GM21619 (cell line): ENCODE data around the gene RIMS4.
"Not testable (repeated sequence)": the region's sequence is repeated elsewhere in the genome, so short reads cannot be mapped to it uniquely, and the experiment has no call there.

ENCODE experiments used
- ATAC-seq: cut with Tn5 transposase; IDR thresholded peaks from one replicate; pipeline ENCODE4 v1.9.1; 2021; ENCODE audit not compliant: unreplicated experiment

Gene RIMS4

DNA sequence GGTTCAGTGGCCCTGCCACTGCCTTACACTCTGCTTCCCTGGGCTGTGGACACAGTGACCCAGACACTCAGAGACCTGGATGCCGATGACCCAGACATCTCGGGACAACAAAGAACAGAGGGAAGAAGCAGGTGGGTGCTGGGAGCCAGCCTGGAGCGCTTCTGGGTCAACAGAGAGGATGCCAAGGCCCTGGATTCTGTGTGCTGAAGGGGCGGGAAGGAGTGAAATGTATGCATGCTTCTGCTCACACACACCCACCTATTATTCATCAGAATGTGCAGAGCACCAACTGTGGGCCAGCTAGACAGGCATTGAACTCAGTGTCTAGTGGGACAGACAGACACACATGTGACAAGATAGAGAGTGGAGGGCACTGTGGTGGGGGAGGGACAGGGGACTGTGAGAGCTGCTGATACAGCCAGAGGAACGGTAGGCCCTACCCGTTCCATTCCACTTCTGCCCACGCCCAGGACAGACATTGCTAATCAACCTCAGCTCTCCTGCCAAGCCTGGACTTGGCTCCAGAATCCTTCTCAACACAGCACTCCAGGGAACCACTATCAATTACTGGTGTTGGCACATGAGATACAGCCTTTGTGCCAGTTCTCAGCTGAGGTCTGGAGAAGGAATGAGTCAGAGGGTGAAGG lies 44.5 kb downstream of the RIMS4 start:
- no peak for ATAC-seq

DNA sequence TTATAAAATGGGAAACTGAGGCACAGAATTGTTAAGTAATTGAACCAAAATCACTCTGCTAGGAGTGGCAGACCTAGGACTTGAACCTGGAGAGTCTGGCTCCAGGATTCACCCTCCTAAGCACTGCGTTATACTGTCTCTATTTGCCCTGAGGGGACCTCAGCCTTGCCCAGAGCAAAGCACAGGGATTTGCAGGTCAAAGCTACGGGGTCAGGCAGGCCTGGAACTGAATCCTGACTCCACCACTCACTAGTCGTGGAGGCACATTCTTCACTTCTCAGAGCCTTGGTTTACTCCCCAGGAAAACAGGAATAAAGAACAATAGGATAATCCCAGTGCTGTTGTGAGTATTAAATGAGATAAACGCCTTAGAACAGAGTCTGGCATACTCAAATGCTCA lies 45.3 kb downstream of the RIMS4 start:
- no peak for ATAC-seq

DNA sequence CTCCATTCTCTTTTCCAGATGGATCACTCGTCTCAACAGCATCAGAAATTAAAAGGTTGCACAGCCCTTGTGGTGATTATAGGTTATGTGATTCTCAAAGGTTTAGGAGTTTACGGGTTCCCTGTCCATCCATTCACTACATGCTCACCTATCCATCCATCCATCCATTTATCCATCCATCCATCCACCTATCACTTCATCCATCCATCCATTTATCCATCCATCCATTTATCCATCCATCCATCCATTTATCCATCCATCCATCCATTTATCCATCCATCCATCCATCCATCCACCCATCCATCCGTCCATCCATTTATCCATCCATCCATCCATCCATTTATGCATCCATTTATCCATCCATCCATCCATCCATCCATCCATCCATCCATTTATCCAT lies 46.5 kb downstream of the RIMS4 start:
- not testable (repeated sequence) for ATAC-seq

DNA sequence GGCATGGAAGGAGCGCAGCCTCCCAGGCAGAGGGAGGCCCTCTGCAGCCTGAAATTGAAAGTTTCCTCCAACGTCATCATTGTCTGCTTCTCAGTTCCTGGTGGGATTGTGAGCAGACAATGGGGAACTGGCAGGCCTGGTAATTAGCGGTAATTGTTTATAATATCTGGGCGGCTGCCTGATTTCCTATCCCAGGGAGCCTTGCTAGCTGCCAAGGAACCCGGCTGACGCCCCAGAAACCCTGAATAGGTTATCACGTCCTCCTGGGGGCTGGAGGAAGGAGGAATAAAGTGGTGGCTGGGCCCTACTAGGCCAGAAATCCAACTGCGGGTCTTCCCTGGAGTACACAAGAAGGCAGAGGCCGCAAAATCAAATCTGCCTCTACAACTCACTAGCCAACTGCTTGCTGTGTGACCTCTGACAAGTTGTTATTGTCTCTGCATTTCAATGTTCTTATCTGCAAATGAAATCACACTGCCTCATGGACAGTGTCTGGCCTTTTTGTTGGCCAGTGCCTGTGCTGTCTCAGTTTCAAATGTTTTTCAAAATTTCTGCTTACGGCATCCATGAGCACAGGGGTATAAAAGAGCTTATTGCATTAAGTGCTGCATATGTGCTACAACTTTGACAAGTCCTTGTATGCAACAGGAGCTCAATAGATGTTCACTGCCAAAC lies 47.7 kb downstream of the RIMS4 start:
- ATAC-seq = no peak

- ATAC-seq = no peak
Observed at GRCh38 chr20:44761423-44761822, 48.9 kb downstream of the RIMS4 start.

- no peak for ATAC-seq
Observed at GRCh38 chr20:44759595-44759994, 50.8 kb downstream of the RIMS4 start.

DNA sequence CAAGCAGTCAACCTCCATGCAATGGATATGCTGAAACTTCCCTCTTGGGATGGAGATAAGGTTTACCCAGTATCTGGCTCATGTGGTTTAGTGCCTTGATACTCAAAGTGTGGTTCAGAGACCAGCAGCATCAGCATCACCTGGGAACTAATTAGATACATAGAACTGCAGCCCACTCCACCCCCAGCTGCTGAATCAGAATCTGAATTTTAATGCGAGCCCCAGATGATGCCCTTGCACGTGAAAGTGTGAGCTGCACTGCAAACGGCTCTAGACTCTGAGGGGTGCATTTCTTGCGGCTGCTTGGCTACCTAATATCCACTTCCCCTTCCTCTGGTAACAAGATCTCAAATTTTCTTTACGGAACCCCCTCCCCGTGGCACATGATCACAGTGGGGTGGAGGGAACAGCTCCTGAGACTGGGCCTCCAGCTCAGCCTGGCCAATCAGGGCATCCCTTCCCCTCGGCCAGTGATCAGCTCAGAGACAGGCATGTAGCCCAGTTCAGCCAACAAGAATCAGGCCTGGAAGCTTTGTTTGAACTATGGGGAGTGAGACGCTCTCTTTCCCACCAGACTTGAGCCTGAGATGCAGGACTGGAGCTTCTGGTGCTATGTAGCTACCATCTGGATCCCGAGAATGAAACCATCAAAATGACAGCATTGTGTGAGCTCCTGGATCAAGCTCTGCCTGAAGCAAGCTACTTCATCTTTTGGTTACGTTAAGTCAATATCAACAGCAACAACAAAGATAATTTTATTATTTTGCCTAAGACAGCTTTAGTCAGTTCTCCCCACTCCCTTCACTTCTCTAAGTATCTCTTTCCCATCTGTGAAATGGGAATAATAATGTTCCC lies 51.9 kb downstream of the RIMS4 start:
- ATAC-seq = no peak

- ATAC-seq = no peak
Observed at GRCh38 chr20:44756956-44757355, 53.4 kb downstream of the RIMS4 start.

DNA sequence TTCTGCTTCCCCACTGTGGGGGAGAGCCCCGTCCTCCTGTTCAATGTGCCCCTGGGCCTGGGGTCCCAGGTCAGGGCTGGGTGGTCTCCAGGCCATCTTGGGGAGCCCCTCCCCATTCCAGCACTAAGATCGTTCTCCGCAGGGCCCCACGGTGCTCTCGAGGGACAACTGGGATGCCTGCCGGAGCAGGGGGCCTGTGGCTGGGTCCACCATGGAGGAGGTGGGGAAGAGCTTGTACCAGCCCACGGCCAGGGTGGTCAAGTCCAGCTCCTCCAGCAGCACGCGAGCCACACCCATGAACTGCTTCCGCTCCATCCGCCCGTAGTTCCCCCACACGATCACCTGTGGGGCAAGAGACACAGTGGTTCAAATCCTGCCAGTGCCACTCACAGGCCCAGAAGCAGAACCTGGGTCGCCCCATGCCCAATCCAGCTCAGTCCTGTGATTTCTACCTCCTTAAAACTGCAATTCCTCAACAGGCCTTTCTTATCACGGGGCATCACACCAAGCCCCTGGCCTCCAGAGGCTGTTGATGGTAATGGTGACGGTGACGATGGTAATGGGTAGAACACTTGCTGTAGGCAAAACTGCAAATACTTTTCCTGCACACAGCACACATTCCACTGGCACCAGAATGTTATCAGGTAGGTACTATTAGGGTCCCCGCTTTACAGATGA lies 54.2 kb downstream of the RIMS4 start:
- no peak for ATAC-seq

DNA sequence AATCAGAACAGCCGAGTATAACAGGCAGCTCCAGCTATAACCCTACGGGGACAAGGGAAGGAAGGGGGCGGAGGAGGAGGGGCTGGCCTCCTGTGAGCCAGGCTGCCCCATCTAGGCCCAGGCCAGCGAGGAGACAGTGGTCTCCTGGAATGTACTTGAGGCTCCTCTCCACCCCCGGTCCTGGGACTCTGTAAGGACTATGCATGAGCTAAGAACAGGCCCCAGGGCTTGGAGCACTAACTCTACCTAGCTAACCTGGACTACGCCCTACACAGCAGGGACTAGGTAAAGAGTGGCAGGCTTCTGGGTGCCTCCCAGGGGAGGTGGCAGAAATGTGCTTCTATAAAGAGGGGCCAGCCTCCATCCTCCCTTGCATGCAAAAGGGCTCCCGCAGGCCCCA lies 55.8 kb downstream of the RIMS4 start:
- no peak for ATAC-seq

- no peak for ATAC-seq
Observed at GRCh38 chr20:44752099-44752931, 58.0 kb downstream of the RIMS4 start.

GRCh38 chr20:44750081-44750805 lies 60.1 kb downstream of the RIMS4 start:
- ATAC-seq = no peak

- ATAC-seq = no peak
Observed at GRCh38 chr20:44748005-44748370, 62.4 kb downstream of the RIMS4 start.

DNA sequence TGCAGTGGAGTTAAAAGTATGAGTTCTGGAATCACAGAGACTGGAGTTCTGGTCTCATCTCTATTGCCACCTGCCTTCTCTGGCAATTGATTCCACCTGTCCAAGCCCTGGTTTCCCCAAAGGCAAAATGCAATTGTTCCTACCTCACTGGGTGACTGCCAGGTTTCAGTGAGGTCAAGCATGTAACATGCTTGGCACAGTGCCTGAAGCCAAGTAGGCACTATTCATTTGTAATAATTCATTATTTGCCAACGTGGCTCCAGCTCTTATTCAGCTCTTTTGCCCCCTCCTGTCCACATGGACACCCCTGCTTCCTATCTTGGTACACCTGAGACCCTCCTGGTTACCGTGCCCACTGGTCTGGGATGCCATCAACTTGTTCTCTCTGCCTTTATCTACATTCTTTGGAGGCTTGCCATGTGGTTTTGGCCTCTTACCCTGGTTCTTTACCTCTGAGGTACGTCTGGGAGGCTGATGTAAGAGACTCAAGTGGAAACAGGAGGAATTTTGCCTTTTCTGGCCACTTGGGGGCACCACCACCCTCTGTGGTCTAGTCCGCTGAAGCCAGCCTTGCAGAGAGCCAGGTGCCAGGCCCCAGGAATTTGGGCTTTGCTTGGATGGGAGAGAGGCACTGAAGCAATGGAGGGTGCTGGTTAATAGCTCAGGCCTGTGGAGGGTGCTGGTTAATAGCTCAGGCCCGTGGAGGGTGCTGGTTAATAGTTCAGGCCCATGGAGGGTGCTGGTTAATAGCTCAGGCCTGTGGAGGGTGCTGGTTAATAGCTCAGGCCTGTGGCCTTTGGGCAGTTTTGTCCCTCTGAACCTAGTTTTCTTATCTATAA lies 63.0 kb downstream of the RIMS4 start:
- no peak for ATAC-seq

- ATAC-seq = no peak
Observed at GRCh38 chr20:44746367-44747165, 63.8 kb downstream of the RIMS4 start.

DNA sequence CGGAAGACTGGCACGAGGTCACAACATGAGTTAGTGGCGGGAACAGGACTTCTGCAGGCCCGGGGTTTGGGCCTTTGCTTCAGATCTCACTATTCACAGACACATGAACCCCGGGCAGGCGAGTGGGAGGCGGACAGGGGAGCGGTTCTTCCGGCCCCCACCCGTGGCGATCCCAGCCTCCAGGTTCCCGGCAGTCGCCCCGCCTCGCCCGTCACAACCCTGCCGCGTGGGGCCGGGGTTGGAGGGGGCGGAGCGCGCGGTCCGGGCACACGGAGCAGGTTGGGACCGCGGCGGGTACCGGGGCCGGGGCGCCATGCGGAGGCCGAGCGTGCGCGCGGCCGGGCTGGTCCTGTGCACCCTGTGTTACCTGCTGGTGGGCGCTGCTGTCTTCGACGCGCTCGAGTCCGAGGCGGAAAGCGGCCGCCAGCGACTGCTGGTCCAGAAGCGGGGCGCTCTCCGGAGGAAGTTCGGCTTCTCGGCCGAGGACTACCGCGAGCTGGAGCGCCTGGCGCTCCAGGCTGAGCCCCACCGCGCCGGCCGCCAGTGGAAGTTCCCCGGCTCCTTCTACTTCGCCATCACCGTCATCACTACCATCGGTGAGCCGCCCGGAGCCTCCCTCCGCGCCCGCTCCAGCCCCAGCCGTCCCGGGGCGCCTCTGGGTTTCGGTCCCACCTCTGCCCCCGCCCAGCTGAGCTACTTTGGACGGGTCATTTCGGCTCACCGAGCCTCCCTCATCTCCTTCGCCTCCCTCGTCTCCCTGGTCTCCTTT lies 64.6 kb downstream of the RIMS4 start, which contains the start of gene KCNK15:
TSS of gene KCNK15 (plus strand) at position 268 of the 769 bp plus-strand sequence. CDS start at position 314, 46 bp downstream.
- no peak for ATAC-seq

DNA sequence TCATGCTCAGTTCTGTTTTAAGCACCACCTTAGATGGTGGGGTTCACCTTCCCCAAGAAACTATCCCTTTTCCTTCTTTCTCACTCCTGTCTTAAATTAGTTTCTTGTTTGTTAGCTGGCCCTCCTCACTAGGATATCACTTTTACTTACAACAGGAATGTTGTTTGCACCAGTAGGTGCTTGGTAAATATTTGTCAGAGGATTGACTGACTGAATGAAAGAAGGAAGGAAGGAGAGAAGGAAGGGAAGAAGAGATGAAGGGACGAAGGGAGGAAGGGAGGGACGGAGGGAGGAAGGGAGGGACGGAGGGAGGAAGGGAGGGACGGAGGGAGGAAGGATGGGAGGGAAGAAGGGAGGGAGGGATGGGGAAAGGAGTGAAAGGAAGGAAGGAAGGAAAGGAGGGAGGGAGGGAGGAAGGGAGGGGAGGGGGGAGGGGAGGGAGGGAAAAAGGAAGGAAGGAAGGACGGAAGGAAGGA lies 65.2 kb downstream of the RIMS4 start:
- no peak for ATAC-seq
